SIG-M5 treated with dmso at 0.1 percent for 504 hours (cell line): ENCODE data around the gene CFAP73.
A peak's percentile ranks its signal among the peaks of the same experiment; 100 is the strongest.
"Not testable (repeated sequence)": the region's sequence is repeated elsewhere in the genome, so short reads cannot be mapped to it uniquely, and the experiment has no call there.

ENCODE experiments used
- DNase-seq: peaks from one replicate; lab custom pipeline; 2025; ENCODE audit not compliant: unreplicated experiment; lab: John Stamatoyannopoulos, UW

The CFAP73 gene

DNA sequence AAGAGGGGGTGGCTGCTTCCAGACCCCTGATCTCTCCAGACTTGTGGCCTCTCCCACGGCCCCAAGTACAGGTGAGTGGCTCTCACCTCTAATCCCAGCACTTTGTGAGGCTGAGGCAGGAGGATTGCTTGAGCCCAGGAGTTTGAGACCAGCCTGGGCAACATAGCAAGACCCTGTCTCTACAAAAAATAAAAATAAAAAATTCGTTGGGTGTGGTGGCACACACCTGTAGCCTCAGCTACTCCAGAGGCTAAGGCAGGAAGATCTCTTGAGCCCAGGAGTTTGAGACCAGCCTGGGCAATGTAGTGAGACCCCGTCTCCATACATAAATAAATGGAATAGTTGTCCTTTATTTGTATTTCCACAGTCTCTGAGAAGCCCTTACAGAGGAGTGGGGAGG, 7.8 kb upstream of the CFAP73 start:
- not testable (repeated sequence) for DNase-seq

DNA sequence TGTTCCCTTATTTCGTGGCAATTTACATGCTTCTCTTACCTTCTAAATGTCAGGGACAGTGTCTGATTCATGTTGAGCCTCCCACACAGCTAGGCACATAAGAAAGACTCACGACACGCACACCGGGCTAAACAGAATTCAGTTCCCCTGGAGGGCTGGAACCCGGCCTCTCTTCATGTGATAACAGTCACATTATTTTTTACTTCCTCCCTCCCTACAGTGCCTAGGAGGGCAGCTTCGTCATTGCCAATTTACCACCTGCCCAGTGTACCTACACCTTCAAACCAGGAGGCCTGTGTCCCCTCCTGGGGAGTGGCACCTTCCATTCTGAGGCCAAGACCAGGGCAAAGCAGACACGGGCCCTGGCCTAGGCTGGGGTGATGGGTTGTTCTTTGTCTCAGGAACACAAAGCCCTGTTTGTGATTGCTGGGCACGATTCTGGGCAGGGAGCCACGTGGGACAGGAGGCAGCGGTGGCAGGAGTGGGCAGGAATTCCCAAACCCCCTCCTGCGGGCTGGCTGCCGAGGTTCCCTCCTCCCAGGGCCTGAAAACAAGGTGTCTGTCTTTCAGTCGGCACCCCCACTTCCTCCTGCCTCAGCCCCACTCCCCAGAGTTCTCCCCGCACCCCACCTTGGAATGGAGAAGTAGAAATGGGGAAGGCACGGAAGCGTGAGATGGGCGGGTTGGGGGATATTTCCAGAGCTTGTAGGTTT, 7.2 kb upstream of the CFAP73 start:
- peak; percentile 60 for DNase-seq

GRCh38 chr12:113142886-113143332, 6.6 kb upstream of the CFAP73 start:
- DNase-seq: peak; percentile 11

- no peak for DNase-seq
Observed at GRCh38 chr12:113143959-113144358, 5.6 kb upstream of the CFAP73 start.

DNA sequence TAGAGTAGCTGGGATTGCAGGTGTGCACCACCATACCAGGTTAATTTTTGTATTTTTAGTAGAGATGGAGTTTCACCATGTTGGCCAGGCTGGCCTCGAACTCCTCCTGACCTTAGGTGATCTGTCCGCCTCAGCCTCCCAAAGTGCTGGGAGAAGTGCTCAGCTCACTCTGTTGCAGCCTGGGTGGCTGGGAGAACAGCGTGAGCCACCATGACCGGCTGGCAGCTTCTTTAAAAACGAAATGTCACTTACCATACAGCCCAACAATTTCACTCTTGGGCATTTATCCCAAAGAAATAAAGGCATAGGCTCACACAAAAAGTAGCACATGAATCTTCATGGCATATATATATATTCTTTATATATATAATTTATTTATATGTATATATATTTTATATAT, 4.7 kb upstream of the CFAP73 start:
- DNase-seq: no peak

DNA sequence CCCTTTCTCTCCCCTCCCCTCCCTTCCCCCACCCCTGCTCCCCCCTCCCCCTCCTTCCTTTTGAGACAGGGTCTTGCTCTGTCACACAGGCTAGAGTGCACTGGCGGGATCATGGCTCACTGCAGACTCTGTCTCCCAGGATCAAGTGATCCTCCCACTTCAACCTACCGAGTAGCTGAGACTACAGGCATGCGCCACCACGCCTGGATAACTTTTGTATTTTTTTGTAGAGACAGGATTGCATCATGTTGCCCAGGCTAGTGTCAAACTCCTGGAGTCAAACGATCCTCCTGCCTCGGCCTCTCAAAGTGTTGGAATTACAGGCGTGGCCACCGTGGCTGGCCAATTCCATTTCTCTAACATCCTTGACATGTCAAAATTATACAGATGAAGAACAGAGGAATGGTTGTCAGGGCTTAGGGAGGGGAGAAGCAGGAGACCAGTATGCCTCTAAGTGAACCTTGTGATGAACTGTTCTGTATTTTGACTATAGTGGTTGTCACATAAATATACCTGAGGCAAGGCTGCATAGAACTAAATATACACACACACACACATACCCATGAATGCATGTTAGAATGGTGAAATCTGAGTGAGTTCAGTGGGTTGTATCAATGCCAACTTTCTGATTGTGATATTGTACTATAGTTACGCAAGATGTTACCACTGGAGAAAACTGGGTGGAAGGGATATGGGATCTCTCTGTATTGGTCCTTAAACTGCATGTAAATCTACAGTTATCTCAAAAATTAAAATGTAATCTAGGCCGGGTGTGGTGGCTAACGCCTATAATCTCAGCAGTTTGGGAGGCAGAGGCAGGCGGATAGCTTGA, 3.6 kb upstream of the CFAP73 start:
- no peak for DNase-seq

DNA sequence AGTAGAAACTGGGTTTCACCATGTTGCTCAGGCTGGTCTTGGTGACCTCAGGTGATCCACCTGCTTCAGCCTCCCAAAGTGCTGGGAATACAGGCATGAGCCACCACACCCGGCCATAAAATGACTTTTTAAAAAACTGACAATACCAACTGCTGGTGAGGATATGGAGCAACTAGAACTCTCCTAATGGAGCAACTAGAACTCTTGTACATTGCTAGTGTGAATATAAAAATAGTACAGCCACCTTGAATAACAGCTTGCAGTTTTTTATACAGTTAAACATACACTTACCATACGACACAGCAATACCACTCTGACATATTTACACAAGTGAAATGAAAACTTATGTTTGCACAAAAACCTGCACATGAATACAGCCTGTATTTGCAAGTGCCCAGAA, 2.5 kb upstream of the CFAP73 start:
- DNase-seq: no peak

- DNase-seq: no peak
Observed at GRCh38 chr12:113151655-113152054, 2.1 kb downstream of the CFAP73 start.

GRCh38 chr12:113152196-113152834, 2.8 kb downstream of the CFAP73 start:
- no peak for DNase-seq

- peak; percentile 60 for DNase-seq
Observed at GRCh38 chr12:113152835-113153814, 3.6 kb downstream of the CFAP73 start.

DNA sequence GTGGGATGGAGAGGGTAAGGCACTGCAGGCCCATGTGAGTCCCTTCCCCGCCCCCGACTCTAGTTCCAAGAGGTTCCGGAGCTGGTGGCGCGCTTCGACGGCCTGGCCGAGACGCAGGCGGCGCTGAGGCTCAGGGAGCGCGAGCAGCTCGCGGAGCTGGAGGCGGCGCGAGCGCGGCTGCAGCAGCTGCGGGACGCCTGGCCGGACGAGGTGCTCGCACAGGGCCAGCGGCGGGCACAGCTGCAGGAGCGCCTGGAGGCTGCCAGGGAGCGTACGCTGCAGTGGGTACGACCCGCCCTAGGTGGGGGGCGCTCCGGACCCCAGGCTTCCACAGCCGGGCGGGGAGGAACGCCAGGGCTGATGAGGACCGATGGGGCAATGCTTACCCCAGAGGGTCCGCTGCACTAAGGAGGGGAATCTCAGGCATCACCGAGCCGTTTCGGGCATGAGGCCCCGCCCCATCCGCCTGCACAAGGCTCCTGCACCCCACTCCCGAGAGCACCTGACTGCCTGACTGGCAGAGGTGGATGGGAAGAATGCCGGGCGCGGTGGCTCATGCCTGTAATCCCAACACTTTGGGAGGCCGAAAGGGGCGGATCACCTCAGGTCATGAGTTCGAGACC, 4.9 kb downstream of the CFAP73 start:
- no peak for DNase-seq

- DNase-seq: no peak
Observed at GRCh38 chr12:113155060-113155459, 5.5 kb downstream of the CFAP73 start.

DNA sequence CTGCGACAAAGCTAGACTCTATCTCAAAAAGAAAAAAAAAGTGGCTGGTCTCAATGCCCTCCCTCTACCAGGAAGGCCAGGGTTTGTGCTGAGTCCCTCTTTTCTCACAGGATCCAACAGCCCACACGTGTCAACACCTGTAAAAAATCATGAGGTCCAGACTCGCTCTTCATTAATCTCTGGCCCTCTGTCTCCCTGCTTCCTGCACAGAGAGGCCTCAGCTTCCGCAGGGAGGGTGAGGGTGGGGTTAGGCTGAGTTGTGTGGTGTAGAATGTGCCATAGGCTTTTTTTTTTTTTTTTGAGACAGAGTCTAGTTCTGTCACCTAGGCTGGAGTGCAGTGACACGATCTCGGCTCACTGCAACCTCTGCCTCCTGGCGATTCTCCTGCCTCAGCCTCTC, 6.1 kb downstream of the CFAP73 start:
- DNase-seq: no peak

- no peak for DNase-seq
Observed at GRCh38 chr12:113157218-113157859, 7.8 kb downstream of the CFAP73 start.

GRCh38 chr12:113158439-113159203, 9.1 kb downstream of the CFAP73 start:
- no peak for DNase-seq

DNA sequence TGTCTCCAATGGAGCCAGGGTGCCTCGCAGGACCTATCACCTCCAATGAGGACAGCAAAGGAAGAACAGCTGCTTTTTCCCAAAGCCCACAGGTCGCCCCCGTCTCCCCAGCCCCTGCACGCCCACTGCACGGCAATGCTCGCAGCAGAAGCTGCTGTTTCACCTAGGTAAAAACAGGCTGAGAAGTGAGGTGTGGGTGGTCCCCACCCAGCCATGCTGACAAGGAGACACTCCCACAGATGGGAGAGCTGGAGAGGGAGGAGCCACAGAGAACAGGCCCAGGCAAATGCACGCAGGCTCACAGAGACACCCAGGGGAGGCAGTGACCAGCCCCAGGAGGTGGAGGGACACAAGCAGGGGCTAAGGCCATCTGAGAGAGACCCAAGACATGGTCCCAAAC, 10.4 kb downstream of the CFAP73 start:
- no peak for DNase-seq

DNA sequence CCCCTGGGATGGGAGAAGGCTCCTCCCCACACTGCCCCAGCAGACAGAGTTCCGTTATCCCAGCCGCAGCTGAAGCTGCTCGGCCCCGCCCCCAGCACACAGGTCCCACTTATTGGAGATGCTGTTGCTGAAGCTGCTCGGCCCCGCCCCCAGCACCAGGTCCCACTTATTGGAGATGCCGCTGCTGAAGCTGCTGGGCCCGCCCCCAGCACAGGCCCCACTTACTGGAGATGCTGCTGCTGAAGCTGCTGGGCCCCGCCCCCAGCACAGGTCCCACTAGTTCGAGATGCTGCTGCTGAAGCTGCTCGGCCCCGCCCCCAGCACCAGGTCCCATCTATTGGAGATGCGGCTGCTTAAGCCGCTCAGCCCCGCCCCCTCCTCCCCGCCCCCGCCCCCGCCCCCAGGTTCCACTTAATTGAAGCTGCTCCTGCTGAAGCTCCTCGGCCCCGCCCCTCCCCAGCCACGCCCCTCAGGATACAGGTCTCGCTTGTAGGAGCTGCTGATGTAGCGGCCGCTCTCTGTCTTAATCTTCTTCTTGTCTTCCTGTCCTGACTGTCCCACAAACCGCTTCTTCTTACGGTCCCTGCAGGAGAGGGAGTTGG, 12.0 kb downstream of the CFAP73 start:
- peak; percentile 61 for DNase-seq
